Upper lobe of left lung (tissue), 4 donors: ENCODE results near the gene ZNF423.

Experiments
- EP300 ChIP-seq, 4 donors: sonication (generic); formaldehyde crosslinking; IDR thresholded peaks; one replicate each; pipeline ENCODE4 v1.5.1; 2017; ENCODE audit warnings: antibody characterized with exemption in 4 of 4, control low read depth in 2 of 4
- POLR2AphosphoS5 ChIP-seq, 2 donors: sonication (generic); formaldehyde crosslinking; IDR thresholded peaks; one replicate each; pipeline ENCODE4 v1.5.1; 2017; ENCODE audit warnings: antibody characterized with exemption in 2 of 2
- TF ChIP-seq, protein P1 (sequence below), 6 experiments: fragments of 450-650 bp in 4 of 6; fragments of 200-600 bp in 2 of 6; sonication (generic) in 2 of 6; IDR thresholded peaks; one replicate each; pipeline ENCODE4 v1.5.1; 2016 to 2019; ENCODE audit warnings: antibody characterized with exemption in 6 of 6

DNA sequence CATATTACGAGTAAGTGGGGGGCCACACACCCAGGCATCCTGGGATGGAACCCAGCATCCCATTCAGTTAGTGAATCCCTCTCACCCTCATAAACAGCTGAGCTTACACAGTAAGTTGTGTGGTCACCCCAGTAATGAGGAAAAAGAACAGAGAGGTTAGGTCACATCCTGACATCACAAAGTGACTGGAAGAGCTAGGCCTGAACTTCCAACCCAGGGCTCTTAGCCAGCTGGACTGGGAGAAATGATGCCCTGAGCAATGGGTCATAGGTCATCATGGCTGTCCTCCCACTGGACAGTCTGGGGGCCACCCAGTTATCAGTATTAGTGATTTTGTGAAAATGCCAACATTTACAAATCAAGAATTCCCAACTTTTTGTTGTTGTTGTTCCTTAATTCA is 205.3 kb downstream of the ZNF423 start:
- TF ChIP-seq, protein P1, sequence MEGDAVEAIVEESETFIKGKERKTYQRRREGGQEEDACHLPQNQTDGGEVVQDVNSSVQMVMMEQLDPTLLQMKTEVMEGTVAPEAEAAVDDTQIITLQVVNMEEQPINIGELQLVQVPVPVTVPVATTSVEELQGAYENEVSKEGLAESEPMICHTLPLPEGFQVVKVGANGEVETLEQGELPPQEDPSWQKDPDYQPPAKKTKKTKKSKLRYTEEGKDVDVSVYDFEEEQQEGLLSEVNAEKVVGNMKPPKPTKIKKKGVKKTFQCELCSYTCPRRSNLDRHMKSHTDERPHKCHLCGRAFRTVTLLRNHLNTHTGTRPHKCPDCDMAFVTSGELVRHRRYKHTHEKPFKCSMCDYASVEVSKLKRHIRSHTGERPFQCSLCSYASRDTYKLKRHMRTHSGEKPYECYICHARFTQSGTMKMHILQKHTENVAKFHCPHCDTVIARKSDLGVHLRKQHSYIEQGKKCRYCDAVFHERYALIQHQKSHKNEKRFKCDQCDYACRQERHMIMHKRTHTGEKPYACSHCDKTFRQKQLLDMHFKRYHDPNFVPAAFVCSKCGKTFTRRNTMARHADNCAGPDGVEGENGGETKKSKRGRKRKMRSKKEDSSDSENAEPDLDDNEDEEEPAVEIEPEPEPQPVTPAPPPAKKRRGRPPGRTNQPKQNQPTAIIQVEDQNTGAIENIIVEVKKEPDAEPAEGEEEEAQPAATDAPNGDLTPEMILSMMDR (IDR thresholded peaks at IDR 0.05): no peak
- no peak for TF ChIP-seq POLR2AphosphoS5 (IDR thresholded peaks at IDR 0.05)
- no peak for TF ChIP-seq EP300 (IDR thresholded peaks at IDR 0.05)
